Iris pigment epithelial cell (primary cell): ENCODE measurements around the gene FAM162A.
"Not testable (repeated sequence)": the region's sequence is repeated elsewhere in the genome, so short reads cannot be mapped to it uniquely, and the experiment has no call there.

ENCODE experiments used
- DNase-seq: peaks from one replicate; pipeline ENCODE4 v3.0.0-alpha.2; 2011; ENCODE audit warnings: low read depth

Gene FAM162A

GRCh38 chr3:122421101-122421500, 37.1 kb downstream of the FAM162A start:
- no peak for DNase-seq

- no peak for DNase-seq
Observed at GRCh38 chr3:122421836-122422235, 37.9 kb downstream of the FAM162A start.

- peak; percentile 32 for DNase-seq
Observed at GRCh38 chr3:122427857-122428471, 44.0 kb downstream of the FAM162A start.

GRCh38 chr3:122430371-122430770, 46.4 kb downstream of the FAM162A start:
- no peak for DNase-seq

- no peak for DNase-seq
Observed at GRCh38 chr3:122435950-122436349, 52.0 kb downstream of the FAM162A start.

- no peak for DNase-seq
Observed at GRCh38 chr3:122443090-122443489, 59.1 kb downstream of the FAM162A start.

- not testable (repeated sequence) for DNase-seq
Observed at GRCh38 chr3:122443762-122444490, 59.9 kb downstream of the FAM162A start.

- DNase-seq, result not testable (repeated sequence)
Observed at GRCh38 chr3:122444491-122444887, 60.5 kb downstream of the FAM162A start.

GRCh38 chr3:122448218-122448617, 64.2 kb downstream of the FAM162A start:
- not testable (repeated sequence) for DNase-seq

GRCh38 chr3:122451371-122451770, 67.4 kb downstream of the FAM162A start:
- DNase-seq, result no peak

GRCh38 chr3:122456074-122456473, 72.1 kb downstream of the FAM162A start:
- no peak for DNase-seq

- DNase-seq, result no peak
Observed at GRCh38 chr3:122457706-122458105, 73.7 kb downstream of the FAM162A start.

GRCh38 chr3:122458992-122459391, 75.0 kb downstream of the FAM162A start:
- peak; percentile 63 for DNase-seq

GRCh38 chr3:122461806-122462205, 77.8 kb downstream of the FAM162A start:
- no peak for DNase-seq
